Measurements from ENCODE around the gene SOCS3.

DNA sequence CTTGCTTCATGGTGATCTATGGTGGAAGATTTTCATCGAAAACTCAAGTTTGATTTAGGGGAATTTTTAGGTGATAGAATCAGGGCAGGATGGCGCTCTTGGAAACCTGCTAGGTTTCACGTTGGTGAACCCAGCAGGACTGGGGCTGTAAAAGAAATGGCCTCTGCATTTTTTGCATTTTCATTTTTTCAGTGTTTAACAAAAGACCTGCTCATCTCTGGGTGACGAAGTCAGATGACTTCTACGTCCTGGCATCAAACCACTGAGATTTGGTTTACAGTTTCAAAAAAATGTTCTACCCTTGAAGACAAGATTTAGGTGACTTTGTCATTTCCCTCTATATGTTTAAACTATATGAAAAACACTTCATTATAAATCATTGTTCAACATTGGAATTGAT lies 20.5 kb upstream of the SOCS3 start:
- no peak for TF ChIP-seq POLR2A (IDR thresholded peaks at IDR 0.05; ENCODE audit: low read depth, low read length)
- TF ChIP-seq POLR2AphosphoS5 (IDR thresholded peaks at IDR 0.05; ENCODE audit: low read depth, low read length) = no peak

Measured in GM12891 (cell line).